Fibroblast of the conjunctiva (primary cell): ENCODE measurements around the gene SULT1A3.
"Not testable (repeated sequence)": the region's sequence is repeated elsewhere in the genome, so short reads cannot be mapped to it uniquely, and the experiment has no call there.

ENCODE experiments used
- DNase-seq: peaks from one replicate; pipeline ENCODE4 v3.0.0-alpha.2; 2010; ENCODE audit warnings: low read depth

Gene SULT1A3

DNA sequence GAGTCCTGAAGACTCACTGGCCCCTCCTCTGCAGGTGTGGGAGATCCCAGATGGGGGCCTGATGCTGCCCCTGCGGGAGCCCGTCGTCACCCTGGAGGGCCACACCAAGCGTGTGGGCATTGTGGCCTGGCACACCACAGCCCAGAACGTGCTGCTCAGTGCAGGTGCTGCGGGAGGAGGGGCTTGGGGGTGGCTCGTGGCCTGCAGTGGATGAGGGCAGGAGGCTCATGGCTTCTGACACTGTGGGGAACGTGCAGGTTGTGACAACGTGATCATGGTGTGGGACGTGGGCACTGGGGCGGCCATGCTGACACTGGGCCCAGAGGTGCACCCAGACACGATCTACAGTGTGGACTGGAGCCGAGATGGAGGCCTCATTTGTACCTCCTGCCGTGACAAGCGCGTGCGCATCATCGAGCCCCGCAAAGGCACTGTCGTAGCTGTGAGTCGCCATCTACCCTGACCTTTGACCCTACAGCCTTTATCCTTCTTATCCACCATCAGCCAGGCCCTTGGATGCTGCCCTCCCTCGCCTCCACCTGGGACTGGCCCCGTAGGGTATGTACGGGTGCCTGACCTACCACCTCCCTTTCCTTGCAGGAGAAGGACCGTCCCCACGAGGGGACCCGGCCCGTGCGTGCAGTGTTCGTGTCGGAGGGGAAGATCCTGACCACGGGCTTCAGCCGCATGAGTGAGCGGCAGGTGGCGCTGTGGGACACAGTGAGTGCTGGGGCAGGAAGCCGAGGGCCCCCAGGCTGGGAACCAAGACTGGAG is 12.1 kb upstream of the SULT1A3 start:
- no peak for DNase-seq

DNA sequence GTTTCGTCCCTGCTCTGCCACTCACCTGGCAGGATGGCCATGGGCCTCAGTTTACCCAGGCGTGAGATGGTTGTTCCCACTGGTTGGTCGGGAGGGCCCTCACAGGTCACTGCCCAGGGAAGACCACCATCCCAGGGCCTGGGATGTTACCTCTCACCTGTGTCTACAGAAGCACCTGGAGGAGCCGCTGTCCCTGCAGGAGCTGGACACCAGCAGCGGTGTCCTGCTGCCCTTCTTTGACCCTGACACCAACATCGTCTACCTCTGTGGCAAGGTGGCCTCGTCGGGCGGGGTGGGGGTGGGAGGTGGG is 11.5 kb upstream of the SULT1A3 start:
- DNase-seq = no peak

- no peak for DNase-seq
Observed at GRCh38 chr16:30187971-30188561, 11.0 kb upstream of the SULT1A3 start.

GRCh38 chr16:30191158-30191557 is 7.9 kb upstream of the SULT1A3 start:
- not testable (repeated sequence) for DNase-seq

- not testable (repeated sequence) for DNase-seq
Observed at GRCh38 chr16:30193098-30193497, 6.0 kb upstream of the SULT1A3 start.

DNA sequence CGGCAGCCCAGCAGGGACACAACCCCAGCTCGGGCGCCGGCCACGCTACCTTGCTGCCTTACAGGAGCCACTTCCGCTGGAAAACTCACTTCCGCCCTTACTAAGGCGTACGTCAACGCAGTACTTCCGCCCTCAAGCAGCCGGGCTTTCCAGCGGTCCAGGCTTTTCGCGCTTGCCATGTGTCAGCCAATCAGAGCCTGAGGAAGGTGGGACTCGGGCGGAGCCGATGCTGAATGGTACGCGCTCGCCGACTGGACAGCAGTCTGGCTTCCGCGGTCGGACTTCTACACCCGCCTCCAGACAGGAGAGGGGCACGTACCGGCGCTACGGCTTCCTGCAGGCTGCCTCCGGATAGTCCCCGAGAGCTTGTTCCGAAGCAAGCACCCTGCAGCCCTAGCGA is 5.4 kb upstream of the SULT1A3 start, which contains the start of the genes BOLA2B and SLX1A:
BOLA2B (minus strand) TSS at position 52 of the 400 bp plus-strand sequence. CDS start 71 bp downstream, outside the sequence.
SLX1A (plus strand) TSS at position 261 of the 400 bp plus-strand sequence. CDS start 210 bp downstream, outside the sequence.
- not testable (repeated sequence) for DNase-seq

DNA sequence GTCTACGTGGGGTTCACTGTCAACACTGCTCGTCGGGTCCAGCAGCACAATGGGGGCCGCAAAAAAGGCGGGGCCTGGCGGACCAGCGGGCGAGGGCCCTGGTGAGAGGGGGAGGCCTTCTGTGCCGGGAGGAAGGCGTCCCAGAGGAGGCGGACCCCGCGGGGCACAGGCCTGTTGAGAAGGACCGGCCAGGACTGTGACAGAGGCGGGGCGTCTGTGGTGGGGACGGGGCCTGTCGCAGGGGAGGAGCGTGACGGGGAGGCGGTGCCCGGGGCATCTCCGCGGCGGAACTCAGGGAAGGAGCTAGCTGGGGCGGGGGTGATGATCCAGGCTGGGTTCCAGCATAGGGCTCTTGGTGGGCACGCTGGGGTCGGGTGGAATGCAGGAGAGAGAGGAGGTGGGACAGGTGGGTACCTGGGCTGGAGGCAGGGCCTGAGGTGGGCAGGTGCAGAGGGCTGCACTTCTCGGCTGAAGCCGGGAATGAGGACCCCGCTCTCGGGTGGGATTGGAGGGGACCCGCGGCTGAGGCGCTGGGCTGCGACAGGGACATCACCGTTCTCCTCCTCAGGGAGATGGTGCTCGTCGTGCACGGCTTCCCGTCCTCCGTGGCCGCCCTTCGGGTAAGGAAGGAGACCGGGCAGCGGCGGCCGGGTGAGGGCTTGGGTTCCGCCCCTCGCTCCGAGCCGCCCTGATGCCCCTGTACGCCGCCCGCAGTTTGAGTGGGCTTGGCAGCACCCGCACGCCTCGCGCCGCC is 4.7 kb upstream of the SULT1A3 start:
- not testable (repeated sequence) for DNase-seq

DNA sequence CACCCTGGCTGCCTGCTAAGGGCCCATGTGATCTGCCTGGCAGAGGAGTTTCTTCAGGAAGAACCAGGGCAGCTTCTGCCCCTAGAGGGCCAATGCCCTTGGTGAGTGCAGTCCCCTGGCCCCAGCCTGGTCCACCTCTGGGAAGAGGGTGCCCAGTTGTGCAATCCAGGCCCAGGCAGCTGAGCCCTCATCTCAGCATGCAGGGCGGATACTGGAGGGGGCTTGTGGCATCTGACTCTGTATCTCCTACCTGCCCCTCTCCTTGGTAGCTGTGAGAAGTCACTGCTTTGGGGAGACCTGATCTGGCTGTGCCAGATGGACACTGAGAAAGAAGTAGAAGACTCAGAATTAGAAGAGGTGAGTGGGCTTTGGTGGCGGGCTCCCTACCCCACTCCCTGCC is 2.1 kb upstream of the SULT1A3 start:
- DNase-seq = not testable (repeated sequence)

DNA sequence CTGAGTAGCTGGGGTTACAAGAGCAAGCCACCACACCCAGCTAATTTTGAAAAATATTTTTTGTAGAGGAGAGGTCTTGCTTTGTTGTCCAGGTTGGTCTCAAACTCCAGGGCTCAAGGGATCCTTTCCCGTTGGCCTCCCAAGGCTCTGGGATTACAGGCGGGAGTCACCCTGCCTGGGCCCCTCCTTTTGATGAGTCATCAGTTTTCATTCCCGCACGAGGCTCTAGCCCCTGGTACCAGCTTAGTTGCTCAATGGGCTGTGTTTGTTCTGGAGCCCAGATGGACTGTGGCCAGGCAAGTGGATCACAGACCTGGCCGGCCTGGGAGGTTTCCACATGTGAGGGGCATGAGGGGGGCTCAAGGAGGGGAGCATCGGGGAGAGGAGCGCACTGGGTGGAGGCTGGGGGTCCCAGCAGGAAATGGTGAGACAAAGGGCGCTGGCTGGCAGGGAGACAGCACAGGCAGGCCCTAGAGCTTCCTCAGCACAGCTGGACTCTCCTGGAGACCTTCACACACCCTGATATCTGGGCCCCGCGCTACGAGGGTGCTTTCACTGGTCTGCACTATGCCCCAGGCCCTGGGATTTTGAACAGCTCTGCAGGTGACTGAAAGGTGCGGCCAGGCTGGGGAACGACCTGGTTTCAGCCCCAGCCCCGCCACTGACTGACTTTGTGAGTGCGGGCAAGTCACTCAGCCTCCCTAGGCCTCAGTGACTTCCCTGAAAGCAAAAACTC is 721 bp downstream of the SULT1A3 start:
- DNase-seq = not testable (repeated sequence)

DNA sequence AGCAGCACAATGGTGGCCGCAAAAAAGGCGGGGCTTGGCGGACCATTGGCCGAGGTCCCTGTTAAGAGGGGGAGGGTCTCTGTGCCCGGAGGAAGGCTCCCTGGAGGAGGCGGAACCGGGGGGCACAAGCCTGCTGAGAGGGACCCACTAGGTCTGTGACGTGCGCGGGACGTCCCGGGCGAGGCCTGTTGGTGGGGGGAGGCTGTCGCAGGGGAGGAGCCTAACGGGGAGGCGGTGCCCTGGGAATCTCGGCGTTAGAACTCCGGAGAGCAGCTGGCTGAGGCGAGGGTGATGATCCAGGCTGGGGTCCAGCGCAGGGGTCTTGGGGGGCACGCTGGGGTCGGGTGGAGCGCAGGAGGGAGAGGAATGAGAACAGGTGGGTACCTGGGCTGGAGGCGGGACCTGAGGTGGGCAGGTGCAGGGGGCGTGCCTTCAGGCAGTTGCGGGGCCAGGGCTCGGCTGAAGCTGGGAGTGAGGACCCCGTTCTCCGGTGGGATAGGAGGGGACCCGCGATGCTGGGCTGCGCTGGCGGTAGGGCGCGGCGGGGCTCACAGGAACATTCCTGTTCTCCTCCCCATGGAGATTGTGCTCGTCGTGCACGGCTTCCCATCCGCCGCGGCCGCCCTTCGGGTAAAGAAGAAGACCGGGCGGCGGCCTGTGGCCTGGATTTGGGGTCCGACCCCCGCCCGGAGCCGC is 6.6 kb downstream of the SULT1A3 start:
- not testable (repeated sequence) for DNase-seq

GRCh38 chr16:30206252-30206651 is 7.2 kb downstream of the SULT1A3 start:
- DNase-seq = not testable (repeated sequence)

- not testable (repeated sequence) for DNase-seq
Observed at GRCh38 chr16:30207063-30207704, 8.1 kb downstream of the SULT1A3 start.

DNA sequence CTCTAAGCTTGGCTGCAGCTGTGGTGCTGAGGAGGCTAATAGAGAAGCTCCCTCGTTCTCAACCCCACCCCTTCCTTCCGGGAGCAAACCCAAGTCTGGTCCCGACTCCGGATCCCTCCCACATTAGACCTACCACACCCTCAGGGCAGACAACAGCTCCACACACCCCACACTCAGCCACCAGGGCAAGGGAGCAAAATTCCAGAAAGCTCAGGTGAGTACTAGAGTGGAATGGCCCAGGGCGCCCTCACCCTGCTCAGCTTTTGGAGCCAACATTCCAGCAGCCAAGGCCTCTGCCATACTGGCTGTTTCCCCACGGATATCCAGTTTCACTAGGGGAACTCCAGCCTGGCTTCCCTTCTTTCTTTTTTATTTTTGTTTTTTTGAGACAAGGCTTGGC is 10.0 kb downstream of the SULT1A3 start:
- DNase-seq = not testable (repeated sequence)

GRCh38 chr16:30211414-30211813 is 12.4 kb downstream of the SULT1A3 start:
- DNase-seq = not testable (repeated sequence)

DNA sequence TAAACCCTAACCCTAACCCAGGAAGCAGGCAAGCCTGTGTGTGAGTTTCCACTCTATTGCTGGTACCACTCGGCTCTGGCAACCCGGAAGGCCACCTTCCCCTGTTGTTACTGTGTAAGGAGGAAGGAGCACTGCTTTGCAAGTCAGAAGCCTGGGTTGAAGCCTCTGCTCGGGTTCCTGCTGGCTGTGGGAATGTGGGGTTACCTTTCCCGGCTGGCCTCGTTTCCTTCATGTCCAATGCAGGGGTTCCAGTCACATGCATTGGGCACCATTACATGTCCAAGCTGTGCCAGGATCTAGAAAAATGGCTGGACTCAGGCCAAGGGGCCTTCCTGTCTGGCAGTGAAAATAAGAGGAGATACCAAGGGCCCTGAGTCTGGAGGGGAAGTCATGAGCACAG is 18.0 kb downstream of the SULT1A3 start:
- DNase-seq = not testable (repeated sequence)

DNA sequence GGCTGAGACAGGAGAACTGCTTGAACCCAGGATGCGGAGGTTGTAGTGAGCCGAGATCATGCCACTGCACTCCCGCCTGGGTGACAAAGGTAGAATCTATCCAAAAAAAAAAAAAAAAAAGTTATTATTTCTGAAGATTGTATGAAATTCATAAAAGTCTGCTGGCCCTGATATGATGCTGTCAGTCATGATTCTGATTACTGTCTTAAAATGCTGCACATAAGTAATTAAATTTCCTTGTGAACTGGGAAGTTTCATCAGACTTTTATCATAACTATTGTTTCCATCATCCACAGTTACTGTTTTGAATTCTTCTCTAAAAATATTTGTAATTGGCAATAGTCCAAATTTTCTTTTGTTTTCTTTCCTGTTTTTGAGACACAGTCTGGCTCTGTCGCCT is 49.3 kb downstream of the SULT1A3 start, which contains the start of gene NPIPB13:
NPIPB13 (minus strand) TSS at position 101 of the 400 bp plus-strand sequence. CDS start 2,906 bp downstream, outside the sequence.
- not testable (repeated sequence) for DNase-seq
